Left kidney (tissue), 2 donors: ENCODE results near the gene MOB2. TPM values are rescaled to one million over a fixed set of nuclear protein-coding genes. Genes with fewer than 3 reads are reported as not detected.

ENCODE experiments used
- DNase-seq: peaks from one replicate; pipeline ENCODE4 v3.0.0-alpha.2; 2013
- polyA plus RNA-seq: library from polyadenylated mRNA; unstranded; fragments of 120-200 nt; gene quantifications from one replicate; pipeline ENCODE4 v1.2.1, GENCODE V29; 2013; ENCODE audit not compliant: insufficient read length

The MOB2 gene
- polyA plus RNA-seq, 1 donor = 29.4 TPM

GRCh38 chr11:1487851-1488574, 1.4 kb upstream of the MOB2 start:
- no peak for DNase-seq

GRCh38 chr11:1487091-1487850, 692 bp upstream of the MOB2 start:
- no peak for DNase-seq

GRCh38 chr11:1485504-1485885, 1.1 kb downstream of the MOB2 start:
- no peak for DNase-seq

GRCh38 chr11:1484695-1485503, 1.7 kb downstream of the MOB2 start:
- no peak for DNase-seq

- DNase-seq = no peak
These were observed 2.4 kb downstream of the MOB2 start for GRCh38 chr11:1484061-1484671.

- no peak for DNase-seq
These were observed 3.1 kb downstream of the MOB2 start for GRCh38 chr11:1483445-1483961.

- no peak for DNase-seq
These were observed 3.8 kb downstream of the MOB2 start for GRCh38 chr11:1482581-1483444.

- DNase-seq = no peak
These were observed 4.6 kb downstream of the MOB2 start for GRCh38 chr11:1481861-1482441.

GRCh38 chr11:1481483-1481825, 5.1 kb downstream of the MOB2 start:
- no peak for DNase-seq

GRCh38 chr11:1480555-1481482, 5.8 kb downstream of the MOB2 start:
- DNase-seq = no peak

- DNase-seq = no peak
These were observed 6.4 kb downstream of the MOB2 start for GRCh38 chr11:1480191-1480554.

GRCh38 chr11:1479678-1480118, 6.9 kb downstream of the MOB2 start:
- no peak for DNase-seq

- DNase-seq = no peak
These were observed 7.4 kb downstream of the MOB2 start for GRCh38 chr11:1479006-1479677.

- DNase-seq = no peak
These were observed 8.0 kb downstream of the MOB2 start for GRCh38 chr11:1478544-1478943.

GRCh38 chr11:1478011-1478410, 8.6 kb downstream of the MOB2 start:
- no peak for DNase-seq

GRCh38 chr11:1476940-1477736, 9.4 kb downstream of the MOB2 start:
- no peak for DNase-seq

- no peak for DNase-seq
These were observed 10.7 kb downstream of the MOB2 start for GRCh38 chr11:1475841-1476240.

GRCh38 chr11:1473786-1474185, 12.8 kb downstream of the MOB2 start:
- no peak for DNase-seq
